NCI-H146 treated with DMSO at 0.1 percent for 48 hours (cell line): Measurements from ENCODE around the gene RASSF1.

ENCODE experiments used
- DNase-seq: peaks from one replicate; lab custom pipeline; 2025; ENCODE audit not compliant: unreplicated experiment; lab: John Stamatoyannopoulos, UW

The RASSF1 gene

DNA sequence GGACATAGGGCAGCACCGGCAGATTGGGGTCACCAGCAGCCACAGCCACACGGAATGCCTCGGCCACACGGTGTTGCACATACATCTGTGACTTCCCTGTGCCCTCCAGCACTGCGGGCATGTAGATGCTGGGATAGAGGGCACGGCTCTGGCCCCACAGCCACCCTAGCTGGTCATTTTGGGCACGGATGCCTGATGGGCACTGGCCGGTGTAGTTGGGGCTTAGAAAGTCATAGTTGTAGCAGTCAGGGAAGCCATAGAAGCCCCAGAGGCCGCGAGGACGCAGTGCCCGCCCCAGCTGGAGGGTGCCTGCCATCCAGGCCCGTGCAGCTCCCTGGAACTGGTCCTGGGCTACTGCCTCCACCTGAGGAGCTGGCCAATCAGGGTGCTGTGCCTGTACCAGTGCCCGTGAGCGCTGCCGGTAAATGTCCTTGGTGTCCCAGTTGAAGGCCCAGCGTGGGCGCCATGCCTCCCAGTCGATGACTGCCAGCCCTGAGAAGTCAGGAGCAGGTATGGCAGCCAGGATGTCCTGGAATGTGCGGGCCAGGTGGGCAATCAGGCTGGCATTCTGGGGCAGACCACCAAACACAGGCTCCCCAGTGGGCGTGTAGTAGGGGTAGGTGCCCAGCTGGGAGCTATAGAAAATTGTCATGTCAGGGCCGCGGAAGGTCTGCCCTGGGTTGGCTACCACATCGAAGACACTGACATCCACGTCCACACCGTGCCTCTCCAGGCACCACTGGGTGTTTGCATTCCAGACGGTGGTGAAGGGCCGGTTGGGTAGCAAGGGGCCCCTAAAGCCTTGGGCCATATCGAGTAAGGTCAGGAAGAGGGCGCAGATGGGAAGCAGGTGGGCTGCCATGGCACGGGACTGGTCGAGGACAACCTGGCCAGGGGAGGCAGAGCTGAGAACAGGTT lies 38.3 kb downstream of the RASSF1 start:
- no peak for DNase-seq

DNA sequence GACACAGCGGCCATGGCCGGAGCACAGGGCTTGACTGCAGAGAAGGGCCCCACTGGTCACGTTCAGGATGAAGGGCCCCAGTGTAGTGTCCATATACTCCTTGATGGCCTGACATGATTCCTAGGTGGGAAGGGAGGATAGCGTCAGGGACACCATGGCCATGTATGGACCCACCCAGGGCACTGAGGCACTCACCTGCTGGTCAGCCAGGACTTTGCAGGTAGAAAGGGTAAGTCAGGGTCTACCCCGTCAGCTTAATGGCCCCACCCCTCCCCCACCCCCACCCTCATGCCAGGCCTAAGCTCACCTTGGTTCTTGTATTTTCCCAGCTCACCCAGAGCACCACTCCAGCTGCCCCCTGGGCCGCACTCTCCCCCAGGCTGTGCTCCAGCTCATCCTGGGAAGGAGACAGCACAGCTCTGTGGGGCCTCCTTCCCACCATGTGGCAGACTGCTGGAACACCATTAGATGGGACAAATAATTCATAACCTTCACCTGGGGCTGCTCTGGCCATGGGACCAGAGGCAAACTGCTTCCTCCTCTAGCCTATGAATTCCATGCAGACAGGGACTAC lies 39.9 kb downstream of the RASSF1 start:
- no peak for DNase-seq

DNA sequence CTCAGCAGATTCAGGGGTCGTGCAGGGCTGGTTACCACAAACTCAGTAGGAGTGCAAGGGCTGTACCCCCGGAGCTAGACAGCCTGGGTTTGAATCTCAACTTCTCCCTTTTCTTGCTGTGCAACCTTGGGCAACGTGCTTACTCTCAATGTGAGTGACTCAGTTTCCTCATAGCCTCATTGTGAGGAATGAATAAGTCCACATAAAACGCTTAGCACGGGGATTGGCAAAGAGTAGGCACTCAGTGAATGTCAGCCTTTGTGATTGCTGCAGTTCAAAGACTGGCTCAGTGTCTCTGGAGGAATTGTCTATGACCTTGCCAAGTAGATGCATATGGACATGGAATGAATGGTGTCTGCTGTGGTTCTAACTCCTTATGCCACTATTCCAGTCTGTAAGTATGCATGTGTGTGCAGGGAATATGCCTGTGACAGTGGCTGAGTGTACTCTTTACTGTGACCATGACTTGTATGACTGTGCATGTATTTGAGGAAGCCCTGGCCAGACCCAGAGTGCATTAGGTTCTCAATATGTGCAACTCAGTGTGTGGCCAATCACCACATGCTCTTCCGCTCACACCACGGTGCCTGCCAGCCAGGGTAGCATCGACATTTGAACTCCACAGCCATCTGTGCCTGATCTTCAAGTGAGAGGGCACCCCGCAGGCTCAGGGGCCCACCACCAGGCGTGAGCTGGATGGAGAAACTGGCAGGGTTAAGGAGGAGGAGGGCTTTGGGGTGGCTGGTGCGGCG lies 40.5 kb downstream of the RASSF1 start:
- DNase-seq, result no peak

DNA sequence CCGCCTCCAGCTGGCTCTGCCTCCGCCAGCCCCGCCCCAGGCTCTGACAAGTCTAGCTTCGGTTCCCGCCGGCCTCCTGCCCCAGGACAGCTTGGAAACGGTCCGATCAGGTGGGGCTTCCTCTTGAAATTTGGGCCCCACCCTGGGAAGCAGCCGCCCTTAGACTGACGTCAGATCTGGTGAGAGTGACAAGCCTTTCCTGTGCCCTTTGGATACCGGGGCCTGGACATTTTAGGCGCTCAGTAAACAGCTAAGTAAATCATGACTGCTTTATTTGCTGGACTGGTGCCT lies 41.1 kb downstream of the RASSF1 start:
- DNase-seq, result no peak

DNA sequence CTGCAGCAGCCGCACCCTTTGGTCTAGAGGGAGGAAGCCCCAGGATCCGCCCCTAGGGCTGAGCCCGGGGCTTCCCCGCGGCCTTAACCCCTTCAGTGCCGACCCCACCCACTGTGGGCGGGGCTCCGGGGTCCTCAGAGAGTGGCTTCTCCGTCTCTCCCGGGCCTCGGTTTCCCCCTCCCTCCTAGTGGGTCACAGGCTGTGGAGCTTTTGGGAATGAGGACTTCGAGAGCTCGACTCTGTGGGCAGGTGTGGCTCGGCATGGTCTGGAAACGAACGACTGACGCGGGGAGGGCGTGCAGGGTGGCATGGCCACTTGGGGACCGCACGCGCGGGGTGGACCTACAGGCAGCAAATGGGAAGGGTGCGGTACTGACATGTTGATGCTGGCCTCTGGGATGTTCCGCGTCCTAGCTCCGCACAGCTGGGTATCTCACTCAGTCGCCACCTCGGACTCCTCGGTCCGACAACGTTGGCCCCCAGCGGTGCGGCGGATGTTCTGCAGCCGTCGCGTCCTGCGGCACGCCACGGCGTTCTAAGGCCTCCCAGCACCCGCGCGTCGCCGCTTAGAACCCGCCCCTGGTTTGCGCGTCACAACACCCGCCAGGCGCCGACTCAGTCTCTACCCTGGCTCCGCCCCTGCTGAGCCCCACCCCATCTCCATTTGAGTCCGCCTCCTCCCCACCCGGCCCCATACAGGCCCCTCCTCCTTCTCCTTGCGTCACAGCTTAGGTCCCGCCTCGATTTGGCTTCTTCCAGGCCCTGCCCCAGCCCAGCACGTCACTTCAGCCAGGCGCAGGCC lies 41.6 kb downstream of the RASSF1 start, which contains the start of the genes HYAL3 and NAA80:
TSS of gene HYAL3 (minus strand) at position 570 of the 802 bp plus-strand sequence. CDS start 3,803 bp downstream, outside the sequence.
TSS of gene NAA80 (minus strand) at position 570 of the 802 bp plus-strand sequence. CDS start 1,942 bp downstream, outside the sequence.
- peak; percentile 87 for DNase-seq

DNA sequence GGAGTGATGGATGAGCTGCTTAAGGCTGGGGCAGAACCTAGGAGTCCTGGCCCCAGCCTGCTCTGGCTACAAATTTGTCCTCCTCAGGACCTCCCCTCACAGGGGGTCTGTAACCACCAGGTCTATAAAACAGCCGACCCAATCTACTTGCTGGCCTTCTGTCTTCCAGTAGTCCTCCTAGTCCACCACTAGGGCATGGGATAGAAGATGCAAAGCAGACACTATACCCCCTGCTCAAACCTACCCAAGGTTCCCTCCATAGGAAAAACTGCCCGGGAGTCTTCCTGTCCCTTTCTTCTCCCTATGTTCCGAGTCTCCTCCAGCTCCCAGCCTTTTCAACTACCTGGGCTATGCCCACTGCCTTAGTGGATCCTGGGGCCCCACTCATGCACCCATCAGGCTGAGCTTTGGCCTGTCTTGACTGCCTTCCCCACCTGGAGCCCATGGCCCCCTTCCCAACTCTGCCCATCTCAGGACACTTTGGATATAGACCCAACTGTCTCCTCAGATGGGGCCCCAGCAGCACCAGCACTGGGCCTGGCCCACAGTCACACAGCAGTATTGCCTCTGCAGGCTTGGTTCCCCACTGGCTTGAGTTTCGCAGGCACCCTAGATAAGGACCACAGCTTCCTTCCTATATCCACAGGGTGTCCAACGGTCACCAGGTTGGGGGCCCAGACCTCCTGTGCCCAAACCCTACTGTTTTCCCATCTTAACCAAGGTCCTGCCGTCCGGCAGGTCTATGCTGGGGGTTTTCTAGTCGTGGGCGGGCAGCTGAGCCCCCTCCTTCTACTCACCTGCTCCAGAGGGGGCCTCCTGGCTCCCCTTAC lies 42.5 kb downstream of the RASSF1 start:
- no peak for DNase-seq

DNA sequence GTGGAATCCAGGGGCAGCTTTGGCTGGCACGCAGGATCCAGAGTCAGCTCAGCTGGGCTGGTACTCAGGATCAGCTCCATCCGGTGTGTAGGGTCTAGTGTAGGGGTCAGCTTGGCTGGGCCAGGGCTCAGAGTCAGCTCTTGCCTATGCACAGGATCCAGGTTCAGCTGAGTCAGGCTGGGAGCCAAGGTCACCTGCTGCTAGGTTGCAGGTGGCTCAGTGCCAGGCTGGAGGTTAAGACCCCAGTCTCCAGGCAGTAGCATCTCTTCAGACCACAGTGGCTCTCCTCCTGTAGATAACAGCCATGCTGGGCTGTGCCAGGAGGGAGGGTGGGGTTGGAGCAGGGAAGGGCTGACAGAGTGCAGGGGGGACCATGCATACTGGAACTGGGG lies 43.3 kb downstream of the RASSF1 start:
- no peak for DNase-seq

DNA sequence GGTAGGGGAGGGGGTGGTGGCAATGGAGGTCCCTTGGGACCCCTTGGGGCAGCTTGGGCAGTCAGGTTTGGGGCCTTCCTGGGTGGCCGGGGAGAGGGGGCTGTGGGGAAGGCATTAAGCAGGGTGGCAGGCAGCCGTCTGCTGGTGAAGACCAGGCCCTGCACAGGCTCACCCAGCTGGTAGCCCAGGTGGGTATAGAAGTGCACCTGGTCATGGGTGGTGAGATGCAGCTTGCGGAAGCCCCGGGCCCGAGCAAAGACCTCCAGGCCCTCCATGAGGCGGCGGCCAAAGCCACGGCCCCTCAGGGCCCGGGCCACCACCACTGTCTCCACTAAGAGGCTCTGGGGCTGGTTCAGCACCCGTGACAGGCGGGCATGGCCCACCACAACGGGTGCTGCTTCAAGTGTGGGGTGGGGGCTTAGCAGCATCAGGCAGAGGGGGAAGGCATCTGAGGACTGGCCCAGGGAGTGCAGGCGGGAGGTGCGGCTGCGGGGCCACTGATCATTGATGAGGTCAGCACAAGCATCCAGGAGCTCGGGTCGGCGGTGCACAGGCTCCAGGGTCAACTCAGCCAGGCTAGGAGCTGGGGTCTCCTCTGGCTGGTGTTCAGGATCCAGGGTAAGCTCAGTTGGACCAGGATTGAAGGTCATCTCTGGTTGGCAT lies 43.8 kb downstream of the RASSF1 start:
- DNase-seq, result no peak

DNA sequence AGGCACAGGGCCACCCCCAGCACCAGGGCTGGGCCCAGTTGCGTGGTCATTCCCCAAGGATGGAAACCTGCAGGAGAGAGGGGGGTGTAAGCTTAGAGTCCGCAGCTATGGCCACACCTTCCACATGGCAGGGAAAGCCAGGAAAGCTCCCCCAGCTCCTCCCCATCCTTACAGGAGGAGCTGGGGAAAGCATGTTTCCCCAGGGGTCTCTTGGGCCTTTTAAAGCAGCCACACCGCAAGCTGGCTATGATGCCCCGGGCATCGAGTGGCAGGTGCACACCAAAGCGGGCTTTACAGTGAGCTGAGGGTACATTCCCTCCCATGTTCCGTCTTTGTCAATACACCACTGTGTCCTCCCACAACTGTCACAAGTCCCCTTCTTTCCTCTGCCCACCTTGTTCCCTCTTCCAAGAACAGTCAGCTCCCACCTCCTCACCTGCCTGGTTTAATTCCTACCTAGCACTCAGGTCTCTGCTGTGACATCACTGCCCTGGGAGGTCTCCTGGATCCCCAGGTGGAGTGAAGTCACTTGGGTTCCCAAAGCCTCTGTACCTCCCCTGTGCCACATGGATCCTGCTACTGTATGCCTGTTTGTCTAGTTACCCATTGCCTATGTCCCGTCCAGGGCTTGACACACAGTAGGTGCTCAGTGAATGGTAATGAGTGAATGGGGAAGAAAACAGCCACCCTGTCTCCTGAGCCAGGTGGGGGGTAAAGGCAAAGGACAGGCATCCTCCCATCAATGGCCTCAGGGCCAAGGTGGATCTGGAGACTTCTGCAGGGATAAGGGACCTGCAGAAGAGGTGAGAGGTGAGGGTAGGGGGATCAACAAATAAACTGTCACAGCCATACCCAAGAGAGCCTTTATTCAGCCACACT lies 44.8 kb downstream of the RASSF1 start:
- DNase-seq, result no peak

DNA sequence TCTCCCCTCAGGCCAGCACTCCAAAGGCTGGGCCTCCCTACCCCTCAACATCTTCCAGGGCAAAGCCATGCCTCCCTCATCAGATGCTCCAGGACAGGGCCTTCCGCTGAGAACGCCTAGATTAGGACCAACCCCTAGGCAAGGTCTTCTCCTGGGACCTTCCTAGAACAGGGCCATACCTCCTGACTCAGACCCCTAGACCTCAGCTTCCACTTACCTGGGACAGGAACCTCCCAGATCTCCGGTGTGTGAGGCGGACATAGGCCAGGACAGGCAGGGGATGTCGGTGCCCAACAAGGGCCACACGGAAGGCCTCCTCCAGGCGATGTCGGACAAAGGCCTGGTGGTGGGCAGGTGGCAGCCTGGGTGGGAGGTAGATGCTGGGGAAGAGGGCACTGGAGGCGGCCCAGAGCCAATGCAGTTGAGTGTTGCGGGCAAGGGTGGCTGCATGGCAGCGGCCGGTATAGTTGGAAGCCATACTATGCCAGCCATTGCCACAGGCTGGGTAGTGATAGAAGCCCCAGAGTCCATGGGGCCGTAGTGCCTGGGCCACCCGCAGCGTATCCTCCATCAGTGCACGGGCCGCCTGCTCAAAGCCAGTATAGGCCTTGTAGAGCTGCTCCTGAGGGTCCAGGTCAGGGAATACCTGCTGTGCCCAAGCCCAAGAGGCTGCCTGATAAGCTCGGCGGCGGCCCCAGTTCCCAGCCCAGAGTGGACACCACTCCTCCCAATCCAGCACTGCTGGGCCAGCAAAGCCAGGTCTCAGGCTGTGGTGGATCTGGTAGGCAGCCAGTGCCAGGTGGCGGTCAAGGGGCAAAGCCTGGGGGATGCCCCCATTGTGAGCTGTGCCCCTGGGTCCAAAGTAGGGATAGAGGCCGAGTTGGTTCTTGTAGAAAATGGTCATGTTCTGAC lies 45.9 kb downstream of the RASSF1 start:
- no peak for DNase-seq

DNA sequence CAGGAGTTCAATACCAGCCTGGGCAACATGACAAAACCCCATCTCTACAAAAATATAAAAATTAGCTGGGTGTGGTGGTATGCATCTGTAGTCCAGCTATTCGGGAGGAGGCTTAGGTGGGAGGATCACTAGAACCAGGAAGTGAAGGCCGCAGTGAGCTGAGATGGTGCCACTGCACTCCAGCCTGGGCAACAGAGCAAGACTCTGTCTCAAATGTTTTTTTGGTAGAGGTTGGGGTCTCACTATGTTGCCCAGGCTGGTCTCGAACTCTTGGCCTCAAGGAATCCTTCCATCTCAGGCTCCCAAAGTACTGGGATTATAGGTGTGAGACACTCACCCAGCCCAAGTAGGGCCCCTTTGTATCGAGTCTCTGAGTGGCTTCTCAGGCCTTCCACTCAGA lies 46.5 kb downstream of the RASSF1 start:
- no peak for DNase-seq

DNA sequence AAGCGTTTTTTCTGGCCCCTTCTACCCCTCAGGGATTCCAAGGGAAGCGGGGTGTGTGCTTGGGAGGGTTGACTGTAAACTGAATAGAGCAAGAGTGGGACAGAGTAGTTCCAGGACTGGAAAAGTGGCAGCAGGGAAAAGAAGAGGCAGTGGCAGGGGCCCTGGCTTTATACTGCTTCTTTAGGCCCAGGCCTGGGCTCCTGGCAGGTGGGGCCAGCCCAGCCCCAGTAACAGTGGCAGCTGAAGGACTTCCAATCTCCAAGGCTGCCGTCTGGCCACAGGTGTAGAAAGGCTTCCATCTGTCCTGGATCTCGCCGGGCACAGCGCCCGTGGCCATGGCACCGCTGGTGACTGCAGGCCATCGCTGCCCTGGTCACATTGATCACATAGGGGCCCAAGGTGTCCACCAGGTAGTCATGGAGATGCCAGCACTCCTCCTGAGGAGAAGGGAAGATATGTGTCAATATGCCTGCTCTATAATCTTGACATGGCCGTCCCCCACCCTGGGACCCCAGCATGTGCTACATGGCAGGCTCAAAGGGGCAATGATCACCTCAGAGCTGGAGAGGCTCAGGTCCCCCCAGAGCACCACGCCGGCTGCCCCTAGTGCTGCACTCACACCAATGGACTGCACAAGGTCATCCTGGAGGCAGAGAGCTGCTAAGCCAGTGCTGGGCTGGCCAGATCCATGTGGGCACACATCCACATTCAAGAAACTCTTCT lies 47.4 kb downstream of the RASSF1 start:
- DNase-seq, result no peak

DNA sequence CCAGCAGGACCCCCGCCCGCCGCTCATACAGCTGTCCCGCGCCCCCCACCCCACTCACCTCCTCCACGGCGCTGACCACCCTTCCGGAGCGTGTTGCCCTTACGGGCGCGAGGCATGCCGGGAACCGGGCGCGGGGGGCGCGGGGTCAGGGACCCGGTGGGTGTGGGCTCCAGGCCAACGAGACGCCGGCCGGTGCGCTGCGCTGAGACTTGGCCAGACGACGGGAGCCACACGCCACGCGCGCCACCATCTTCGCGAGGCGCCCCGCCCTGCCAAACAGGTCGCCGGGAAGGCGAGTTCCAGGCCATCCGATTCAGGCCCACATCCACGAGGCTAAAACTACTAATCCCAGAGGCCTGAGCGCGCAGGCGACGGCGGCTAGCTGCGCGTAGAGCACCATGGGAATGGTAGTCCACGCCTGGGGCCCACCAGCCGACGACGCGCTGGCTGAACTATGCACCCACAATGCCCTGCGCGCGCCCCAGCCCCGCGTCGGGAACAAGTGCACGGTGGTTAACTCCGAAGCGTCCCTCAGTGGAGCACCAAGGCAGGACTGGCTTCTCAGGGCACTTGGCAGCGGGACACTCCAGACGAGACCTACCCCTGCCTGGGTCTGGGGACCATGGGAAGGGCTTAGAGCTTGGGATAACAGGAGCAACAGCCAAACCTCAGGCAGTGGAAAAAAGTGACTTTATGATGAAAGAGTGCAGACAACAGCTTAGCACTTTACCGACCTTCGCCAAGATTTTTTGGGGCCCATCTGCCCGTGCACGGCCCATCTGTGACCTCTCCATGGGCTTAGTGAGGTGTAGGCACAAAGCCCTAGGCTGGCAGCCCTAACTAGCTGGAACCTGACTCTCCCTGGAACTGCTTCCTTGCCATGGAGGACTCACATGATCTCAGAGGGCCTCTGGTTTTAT lies 48.2 kb downstream of the RASSF1 start, which contains the start of gene IFRD2:
TSS of gene IFRD2 (minus strand) at position 271 of the 920 bp plus-strand sequence. CDS start at position 116, 155 bp downstream.
- DNase-seq, result peak; percentile 83

DNA sequence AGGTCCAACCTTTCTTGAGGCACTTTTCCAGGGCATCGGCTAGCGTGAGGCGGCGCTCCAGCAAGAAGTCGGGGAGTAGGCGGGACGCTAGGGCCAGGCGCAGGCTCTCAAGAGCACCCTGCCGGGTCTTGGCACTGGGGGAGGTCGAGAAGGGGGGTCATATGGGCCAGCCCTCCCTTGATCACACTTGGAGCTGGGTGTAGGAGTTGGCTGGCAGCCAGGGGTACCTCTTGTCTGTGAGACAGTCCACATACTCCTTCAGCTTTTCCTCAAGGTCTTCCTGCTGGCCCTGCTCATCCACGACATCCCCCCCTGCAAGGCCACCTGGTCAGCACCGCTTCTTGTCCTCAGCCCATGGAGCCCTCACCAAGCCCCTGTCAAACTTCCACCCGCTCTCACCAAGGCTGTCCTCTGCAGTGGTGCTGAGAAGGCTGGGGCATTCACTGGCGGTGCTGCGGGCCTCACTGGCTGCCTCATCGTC lies 50.4 kb downstream of the RASSF1 start:
- no peak for DNase-seq

DNA sequence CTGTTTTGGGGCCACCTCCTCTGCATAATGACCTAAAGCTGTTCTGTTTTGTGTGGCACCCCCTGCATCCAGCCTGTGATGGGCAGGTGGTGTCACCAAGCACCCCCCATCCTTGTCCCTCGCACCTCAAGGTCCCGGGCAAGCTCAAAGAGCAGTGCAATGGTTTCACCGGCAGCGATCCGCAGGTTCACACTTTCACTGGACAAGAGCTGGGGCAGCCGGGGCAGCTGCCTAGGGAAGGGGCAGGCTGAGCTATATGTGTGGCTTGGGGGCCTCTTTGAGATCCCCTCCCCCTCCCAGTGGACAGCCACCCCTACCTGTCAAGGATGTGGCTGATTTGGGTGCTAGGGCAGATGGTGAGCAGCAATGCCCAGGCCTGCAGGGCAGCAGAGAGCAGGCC lies 51.5 kb downstream of the RASSF1 start:
- DNase-seq, result no peak
